CD14-positive monocyte (primary cell): ENCODE data around the gene GRK4. TPM values are rescaled to one million over a fixed set of nuclear protein-coding genes. Genes with fewer than 3 reads are reported as not detected.

Experiments
- DNase-seq, 3 donors: peaks; one replicate each; pipeline ENCODE4 v3.0.0-alpha.2; 2011 to 2022
- H2AFZ ChIP-seq: 2 replicates; pipeline ENCODE4 v1.6.0; 2012; ENCODE audit warnings: mild to moderate bottlenecking, low read depth, low read length, inconsistent platforms; ENCODE audit not compliant: insufficient read depth, poor library complexity, severe bottlenecking
- H3K27ac ChIP-seq, 2 donors: 1 replicate in 1 of 2; 2 replicates in 1 of 2; pipeline ENCODE4 v1.5.1; 2012 to 2013; ENCODE audit warnings: low read length in 2 of 2, control low read depth in 1 of 2, inconsistent platforms in 1 of 2, low read depth in 1 of 2, mild to moderate bottlenecking in 1 of 2
- H3K27me3 ChIP-seq, 2 donors: one replicate each; pipeline versions ENCODE4 v1.6.0 to v1.6.1; 2011 to 2013; ENCODE audit warnings: low read length in 2 of 2; ENCODE audit not compliant: control insufficient read depth in 2 of 2, insufficient read depth in 2 of 2
- H3K36me3 ChIP-seq, 2 donors: replicated peaks in 1 of 2; 1 replicate in 1 of 2; 2 replicates in 1 of 2; pipeline versions ENCODE4 v1.5.1 to v1.6.1; 2012 to 2013; ENCODE audit warnings: low read length in 2 of 2, control low read depth in 1 of 2, inconsistent platforms in 1 of 2, mild to moderate bottlenecking in 1 of 2; ENCODE audit not compliant: insufficient read depth in 2 of 2, control insufficient read depth in 1 of 2
- H3K4me1 ChIP-seq, 2 donors: 1 replicate in 1 of 2; 2 replicates in 1 of 2; pipeline versions ENCODE4 v1.5.1 to v1.6.1; 2012 to 2013; ENCODE audit warnings: low read length in 2 of 2, control low read depth in 1 of 2, inconsistent platforms in 1 of 2, mild to moderate bottlenecking in 1 of 2, moderate library complexity in 1 of 2; ENCODE audit not compliant: insufficient read depth in 2 of 2, control insufficient read depth in 1 of 2
- H3K4me2 ChIP-seq: replicated peaks from 2 replicates; pipeline ENCODE3; 2012; ENCODE audit warnings: low read length, moderate library complexity, mild to moderate bottlenecking; ENCODE audit not compliant: poor library complexity, severe bottlenecking; ENCODE audit errors: extremely low read depth
- H3K4me3 ChIP-seq, 3 experiments: fragments of 200-600 bp in 1 of 3; sonication (generic) in 1 of 3; replicated peaks in 1 of 3; 1 replicate in 2 of 3; 2 replicates in 1 of 3; pipeline ENCODE4 v1.5.1; 2011 to 2013; ENCODE audit warnings: low read length in 3 of 3, mild to moderate bottlenecking in 3 of 3, control low read depth in 2 of 3, low read depth in 2 of 3, inconsistent platforms in 1 of 3, moderate library complexity in 1 of 3
- H3K79me2 ChIP-seq: 2 replicates; pipeline ENCODE4 v1.6.0; 2012; ENCODE audit warnings: mild to moderate bottlenecking, control low read depth, inconsistent platforms, low read length, moderate library complexity; ENCODE audit not compliant: insufficient read depth
- H3K9ac ChIP-seq: 2 replicates; pipeline ENCODE4 v1.6.0; 2017; ENCODE audit warnings: low read length, mild to moderate bottlenecking; ENCODE audit not compliant: insufficient read depth, poor library complexity, severe bottlenecking
- H3K9me3 ChIP-seq, 2 donors: replicated peaks in 1 of 2; 1 replicate in 1 of 2; 2 replicates in 1 of 2; pipeline versions ENCODE4 v1.5.1 to v1.6.1; 2012 to 2013; ENCODE audit warnings: low read length in 2 of 2, control low read depth in 1 of 2; ENCODE audit not compliant: control insufficient read depth in 1 of 2, insufficient read depth in 1 of 2
- H4K20me1 ChIP-seq: 2 replicates; pipeline ENCODE4 v1.6.0; 2012; ENCODE audit warnings: mild to moderate bottlenecking, low read length, control low read depth, moderate library complexity; ENCODE audit not compliant: insufficient read depth
- H3K27ac Mint-ChIP-seq, 7 donors: one replicate each; pipeline ENCODE4 v1.8.0; 2020; ENCODE audit warnings: mild to moderate bottlenecking in 7 of 7, mixed read lengths in 7 of 7, moderate library complexity in 6 of 7, inconsistent platforms in 2 of 7
- H3K27me3 Mint-ChIP-seq, 3 donors: one replicate each; pipeline ENCODE4 v1.8.0; 2021 to 2022; ENCODE audit warnings: low read depth in 3 of 3, mild to moderate bottlenecking in 3 of 3, mixed read lengths in 3 of 3, moderate library complexity in 3 of 3, inconsistent platforms in 1 of 3
- H3K36me3 Mint-ChIP-seq, 2 donors: one replicate each; pipeline ENCODE4 v1.8.0; 2020; ENCODE audit warnings: mixed read lengths in 2 of 2, inconsistent platforms in 1 of 2, mild to moderate bottlenecking in 1 of 2
- H3K4me1 Mint-ChIP-seq: one replicate; pipeline ENCODE4 v1.8.0; 2020; ENCODE audit warnings: mild to moderate bottlenecking, mixed read lengths
- H3K4me3 Mint-ChIP-seq, 2 donors: one replicate each; pipeline ENCODE4 v1.8.0; 2020; ENCODE audit warnings: mild to moderate bottlenecking in 2 of 2, mixed read lengths in 2 of 2, moderate library complexity in 1 of 2
- H3K9me3 Mint-ChIP-seq, 7 donors: one replicate each; pipeline ENCODE4 v1.8.0; 2020 to 2022; ENCODE audit warnings: mixed read lengths in 7 of 7, mild to moderate bottlenecking in 6 of 7, moderate library complexity in 6 of 7, inconsistent platforms in 2 of 7
- CTCF ChIP-seq: fragments of 200-600 bp; IDR thresholded peaks from one replicate; pipeline ENCODE4 v1.8.0; 2022; ENCODE audit warnings: antibody characterized with exemption, mild to moderate bottlenecking
- WGBS: methylation state at CpG from one replicate; pipeline ENCODE4 v1.1.5; 2013; ENCODE audit warnings: missing lambda C conversion rate; ENCODE audit not compliant: insufficient coverage; 5-methylcytosine and 5-hydroxymethylcytosine counted together
- intact Hi-C, 2 donors: fragments of 100-400 bp; cut with micrococcal nuclease; formaldehyde crosslinking; loops; one replicate each; pipeline versions ENCODE4 v1.15.0 to v1.15.1; 2023
- polyA plus RNA-seq, 3 donors: library from polyadenylated mRNA; depleted of rRNA in 1 of 3; unstranded in 2 of 3; stranded (reverse) in 1 of 3; fragments of 300-500 nt in 2 of 3; fragments of >200 nt in 1 of 3; fragmentation: Illumina TruSeq in 2 of 3; gene quantifications; 1 replicate in 2 of 3; 2 replicates in 1 of 3; pipeline ENCODE4 v1.2.3, GENCODE V29; 2012 to 2021

GRK4 gene
- polyA plus RNA-seq, 3 donors, result 1.1 to 1.2 (median 1.2) TPM

GRCh38 chr4:3077796-3078195 is 114.4 kb downstream of the GRK4 start:
- no peak for DNase-seq

DNA sequence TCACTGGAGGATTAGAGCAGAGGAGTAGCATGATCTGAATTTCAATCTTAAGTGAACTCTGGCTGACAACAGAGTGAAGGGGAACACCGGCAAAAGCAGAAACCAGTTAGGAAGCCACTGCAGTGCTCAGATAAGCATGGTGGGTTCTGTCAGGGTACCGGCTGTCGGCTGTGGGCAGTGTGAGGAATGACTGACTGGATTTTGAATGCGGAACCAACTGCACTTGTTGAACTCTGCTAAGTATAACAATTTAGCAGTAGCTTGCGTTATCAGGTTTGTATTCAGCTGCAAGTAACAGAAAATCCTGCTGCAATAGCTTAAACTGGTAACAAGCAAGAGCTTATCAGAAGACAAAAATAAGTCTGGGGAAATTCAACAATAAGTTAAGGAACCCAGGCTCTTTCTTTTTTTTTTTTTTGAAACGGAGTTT is 116.3 kb downstream of the GRK4 start:
- Histone ChIP-seq H3K27ac (peak overlapping the region in 1 of 2 donors; percentile 9), H3K9me3 (no peaks in the 10 kb centered on the region), H3K79me2 (peaks cover 89% of the 10 kb centered on the region), H2AFZ (no peak overlapping the region), H4K20me1 (peaks cover 89% of the 10 kb centered on the region), H3K4me3 (no peak overlapping the region), H3K4me1 (peaks cover 26 to 37% of the 10 kb centered on the region in 2 donors), H3K36me3 (no peaks in the 10 kb centered on the region), H3K27me3 (no peaks in the 10 kb centered on the region), H3K4me2 (peak overlapping the region; percentile 18), H3K9ac (no peak overlapping the region)
- DNase-seq, result peak; percentile 51 to 56 (median 54)
- Mint-ChIP-seq H3K27me3 (peaks cover 0 to 2% (median 0%) of the 10 kb centered on the region in 3 donors), H3K4me3 (peak overlapping the region in 1 of 2 donors; percentile 59), H3K4me1 (peaks cover 48% of the 10 kb centered on the region), H3K36me3 (peaks cover 7 to 16% of the 10 kb centered on the region in 2 donors), H3K27ac (peak overlapping the region in 5 of 7 donors; percentile 27 to 69 (median 54)), H3K9me3 (no peaks in the 10 kb centered on the region)
- intact Hi-C loops, result loop anchor here (10.0 kb wide), 2 partner anchors 215 to 1495 kb away; partner anchors contain the start of gene RGS12 (in 1 of the 2)
- no peak for TF ChIP-seq CTCF
- WGBS, result 6% methylated on average over 5 of the region's 6 CpGs

More at GRCh38 chr4:3077796-3078195, 114.4 kb downstream of the GRK4 start:
- peaks cover 77% of the 10 kb centered on the region for H3K79me2 ChIP-seq
- H3K9me3 Mint-ChIP-seq, result no peaks in the 10 kb centered on the region
- peaks cover 37% of the 10 kb centered on the region for H3K4me1 Mint-ChIP-seq
- no peak overlapping the region for H3K4me2 ChIP-seq
- intact Hi-C loops, result loop anchor here (10.0 kb wide), 2 partner anchors 217 to 1493 kb away; partner anchors contain the start of gene RGS12 (in 1 of the 2)
- H3K36me3 Mint-ChIP-seq, result peaks cover 5 to 9% of the 10 kb centered on the region in 2 donors
- H3K27me3 Mint-ChIP-seq, result peaks cover 0 to 2% (median 0%) of the 10 kb centered on the region in 3 donors
- WGBS, result 38% methylated on average over 1 of the region's 2 CpGs
- peaks cover 70% of the 10 kb centered on the region for H4K20me1 ChIP-seq
- no peak overlapping the region for H3K4me3 Mint-ChIP-seq
- no peak for TF ChIP-seq CTCF
- H3K4me1 ChIP-seq, result peaks cover 30 to 41% of the 10 kb centered on the region in 2 donors
- no peak overlapping the region for H2AFZ ChIP-seq
- H3K27me3 ChIP-seq, result no peaks in the 10 kb centered on the region
- H3K27ac Mint-ChIP-seq, result no peak overlapping the region
- H3K36me3 ChIP-seq, result no peaks in the 10 kb centered on the region
- no peaks in the 10 kb centered on the region for H3K9me3 ChIP-seq
- no peak overlapping the region for H3K4me3 ChIP-seq
- no peak overlapping the region for H3K9ac ChIP-seq
- no peak overlapping the region for H3K27ac ChIP-seq
